HEK293 (cell line): ENCODE data around the gene TNS3.

Experiments
- KLF16 ChIP-seq: fragments of 450-650 bp; formaldehyde crosslinking; IDR thresholded peaks from 2 replicates; pipeline ENCODE4 v1.5.1; 2017; ENCODE audit warnings: missing biosample characterization, missing genetic modification characterization
- ZBTB26 ChIP-seq: fragments of 450-650 bp; formaldehyde crosslinking; optimal IDR thresholded peaks from 2 replicates; pipeline ENCODE3; 2016; ENCODE audit warnings: missing biosample characterization, mild to moderate bottlenecking, missing genetic modification characterization
- ZNF184 ChIP-seq: fragments of 450-650 bp; IDR thresholded peaks from 2 replicates; pipeline ENCODE4 v1.5.1; 2018; ENCODE audit warnings: missing biosample characterization, mild to moderate bottlenecking, missing genetic modification characterization

GRCh38 chr7:47582764-47583738 lies 1.1 kb upstream of the TNS3 start:
- TF ChIP-seq ZNF184 (tag by site-specific recombination), result no peak
- no peak for TF ChIP-seq KLF16 (tag by site-specific recombination)
- TF ChIP-seq ZBTB26, result no peak
